HUES6 (cell line): ENCODE data around the gene PTPRD.
A peak's percentile ranks its signal among the peaks of the same experiment; 100 is the strongest.

Experiments
- H3K27ac ChIP-seq: 2 replicates; pipeline ENCODE4 v1.7.0; 2013; ENCODE audit warnings: low read depth, mild to moderate bottlenecking, low read length, inconsistent platforms
- H3K27me3 ChIP-seq: 2 replicates; pipeline ENCODE4 v1.6.1; 2013; ENCODE audit warnings: low read length; ENCODE audit not compliant: control insufficient read depth, insufficient read depth
- H3K36me3 ChIP-seq: 2 replicates; pipeline ENCODE4 v1.6.1; 2013; ENCODE audit warnings: low read length; ENCODE audit not compliant: control insufficient read depth, insufficient read depth
- H3K4me1 ChIP-seq: 2 replicates; pipeline ENCODE4 v1.6.1; 2013; ENCODE audit warnings: low read length; ENCODE audit not compliant: control insufficient read depth, insufficient read depth
- H3K4me3 ChIP-seq: 2 replicates; pipeline ENCODE4 v1.5.1; 2013; ENCODE audit warnings: low read depth, low read length
- H3K9ac ChIP-seq: one replicate; pipeline ENCODE4 v1.6.1; 2013; ENCODE audit warnings: mild to moderate bottlenecking, low read length
- H3K9me3 ChIP-seq: 2 replicates; pipeline ENCODE4 v1.6.1; 2013; ENCODE audit warnings: low read depth, low read length; ENCODE audit not compliant: control insufficient read depth, insufficient read depth

PTPRD gene

GRCh38 chr9:9905736-9906135, 707.1 kb downstream of the PTPRD start:
- H3K9ac ChIP-seq, result no peak overlapping the region
- no peaks in the 10 kb centered on the region for H3K36me3 ChIP-seq
- H3K4me1 ChIP-seq, result no peaks in the 10 kb centered on the region
- H3K27ac ChIP-seq, result no peak overlapping the region
- no peaks in the 10 kb centered on the region for H3K27me3 ChIP-seq
- H3K4me3 ChIP-seq, result no peak overlapping the region
- H3K9me3 ChIP-seq, result no peaks in the 10 kb centered on the region

GRCh38 chr9:9904041-9904440, 708.8 kb downstream of the PTPRD start:
- Histone ChIP-seq H3K9ac (no peak overlapping the region), H3K36me3 (no peaks in the 10 kb centered on the region), H3K27ac (no peak overlapping the region), H3K27me3 (no peaks in the 10 kb centered on the region), H3K9me3 (no peaks in the 10 kb centered on the region), H3K4me3 (no peak overlapping the region), H3K4me1 (no peaks in the 10 kb centered on the region)

- Histone ChIP-seq H3K36me3 (no peaks in the 10 kb centered on the region), H3K9ac (no peak overlapping the region), H3K9me3 (no peaks in the 10 kb centered on the region), H3K4me3 (no peak overlapping the region), H3K27ac (no peak overlapping the region), H3K4me1 (no peaks in the 10 kb centered on the region), H3K27me3 (no peaks in the 10 kb centered on the region)
These were observed 711.2 kb downstream of the PTPRD start for GRCh38 chr9:9901624-9902023.

GRCh38 chr9:9893837-9894236, 719.0 kb downstream of the PTPRD start:
- Histone ChIP-seq H3K9me3 (no peaks in the 10 kb centered on the region), H3K27me3 (no peaks in the 10 kb centered on the region), H3K4me3 (no peak overlapping the region), H3K27ac (no peak overlapping the region), H3K9ac (no peak overlapping the region), H3K36me3 (no peaks in the 10 kb centered on the region), H3K4me1 (no peaks in the 10 kb centered on the region)

- Histone ChIP-seq H3K36me3 (no peaks in the 10 kb centered on the region), H3K27ac (no peak overlapping the region), H3K27me3 (no peaks in the 10 kb centered on the region), H3K9ac (no peak overlapping the region), H3K4me1 (no peaks in the 10 kb centered on the region), H3K9me3 (no peaks in the 10 kb centered on the region), H3K4me3 (no peak overlapping the region)
These were observed 720.6 kb downstream of the PTPRD start for GRCh38 chr9:9892217-9892616.

GRCh38 chr9:9881692-9882091, 731.1 kb downstream of the PTPRD start:
- no peak overlapping the region for H3K27ac ChIP-seq
- no peaks in the 10 kb centered on the region for H3K9me3 ChIP-seq
- no peak overlapping the region for H3K4me3 ChIP-seq
- H3K4me1 ChIP-seq, result no peaks in the 10 kb centered on the region
- H3K36me3 ChIP-seq, result no peaks in the 10 kb centered on the region
- H3K27me3 ChIP-seq, result no peaks in the 10 kb centered on the region
- no peak overlapping the region for H3K9ac ChIP-seq

GRCh38 chr9:9874270-9874669, 738.5 kb downstream of the PTPRD start:
- Histone ChIP-seq H3K27ac (no peak overlapping the region), H3K36me3 (no peaks in the 10 kb centered on the region), H3K9ac (no peak overlapping the region), H3K9me3 (no peaks in the 10 kb centered on the region), H3K27me3 (no peaks in the 10 kb centered on the region), H3K4me1 (no peaks in the 10 kb centered on the region), H3K4me3 (no peak overlapping the region)

- no peak overlapping the region for H3K9ac ChIP-seq
- no peaks in the 10 kb centered on the region for H3K27me3 ChIP-seq
- H3K9me3 ChIP-seq, result no peaks in the 10 kb centered on the region
- H3K4me3 ChIP-seq, result no peak overlapping the region
- H3K27ac ChIP-seq, result no peak overlapping the region
- no peaks in the 10 kb centered on the region for H3K36me3 ChIP-seq
- H3K4me1 ChIP-seq, result no peaks in the 10 kb centered on the region
These were observed 750.5 kb downstream of the PTPRD start for GRCh38 chr9:9862235-9862810.

- H3K27me3 ChIP-seq, result no peaks in the 10 kb centered on the region
- H3K36me3 ChIP-seq, result no peaks in the 10 kb centered on the region
These were observed 757.4 kb downstream of the PTPRD start for GRCh38 chr9:9855177-9856078.

GRCh38 chr9:9847750-9848149, 765.1 kb downstream of the PTPRD start:
- H3K4me1 ChIP-seq, result no peaks in the 10 kb centered on the region
- no peak overlapping the region for H3K27ac ChIP-seq
- H3K9me3 ChIP-seq, result no peaks in the 10 kb centered on the region
- H3K27me3 ChIP-seq, result no peaks in the 10 kb centered on the region
- H3K36me3 ChIP-seq, result no peaks in the 10 kb centered on the region
- H3K4me3 ChIP-seq, result no peak overlapping the region
- no peak overlapping the region for H3K9ac ChIP-seq

More at GRCh38 chr9:9855177-9856078, 757.4 kb downstream of the PTPRD start:
- 0 out of 2 replicates have a peak, but pooled peaks cover 7% of the 10 kb centered on the region for H3K4me1 ChIP-seq
- H3K4me3 ChIP-seq, result peak overlapping the region; percentile 44
- no peak overlapping the region for H3K9ac ChIP-seq
- no peaks in the 10 kb centered on the region for H3K9me3 ChIP-seq
- H3K27ac ChIP-seq, result no peak overlapping the region

GRCh38 chr9:9846557-9846956, 766.2 kb downstream of the PTPRD start:
- Histone ChIP-seq H3K27ac (no peak overlapping the region), H3K9ac (no peak overlapping the region), H3K4me1 (no peaks in the 10 kb centered on the region), H3K27me3 (no peaks in the 10 kb centered on the region), H3K9me3 (no peaks in the 10 kb centered on the region), H3K4me3 (no peak overlapping the region), H3K36me3 (no peaks in the 10 kb centered on the region)
